M059J (cell line): ENCODE results near the gene KIF24. TPM values are rescaled to one million over a fixed set of nuclear protein-coding genes. Genes with fewer than 3 reads are reported as not detected.
"Not testable (repeated sequence)": the region's sequence is repeated elsewhere in the genome, so short reads cannot be mapped to it uniquely, and the experiment has no call there.

Experiments used
- DNase-seq: peaks from one replicate; pipeline ENCODE4 v3.0.0-alpha.2; 2012; ENCODE audit warnings: low read depth
- total RNA-seq: library from RNA; depleted of rRNA; stranded (reverse); fragments of >200 nt; shearing (Covaris generic); gene quantifications from 2 replicates; pipeline ENCODE4 v1.2.3, GENCODE V29; 2014; rRNA removed

The KIF24 gene
- total RNA-seq, 1 experiment from 2014 or later, result 9.0 TPM

- no peak for DNase-seq
These were observed 2.1 kb upstream of the KIF24 start for GRCh38 chr9:34331196-34331595.

GRCh38 chr9:34328500-34328986, 525 bp downstream of the KIF24 start:
- peak; percentile 72 for DNase-seq

GRCh38 chr9:34326690-34327089, 2.4 kb downstream of the KIF24 start:
- DNase-seq, result no peak

GRCh38 chr9:34322899-34323591, 6.0 kb downstream of the KIF24 start:
- DNase-seq, result no peak

GRCh38 chr9:34321451-34321850, 7.6 kb downstream of the KIF24 start:
- no peak for DNase-seq

- no peak for DNase-seq
These were observed 10.8 kb downstream of the KIF24 start for GRCh38 chr9:34318163-34318790.

GRCh38 chr9:34317436-34317835, 11.6 kb downstream of the KIF24 start:
- no peak for DNase-seq

- DNase-seq, result no peak
These were observed 17.4 kb downstream of the KIF24 start for GRCh38 chr9:34311499-34312185.

- peak; percentile 12 for DNase-seq
These were observed 18.9 kb downstream of the KIF24 start for GRCh38 chr9:34310215-34310614.

- DNase-seq, result not testable (repeated sequence)
These were observed 20.8 kb downstream of the KIF24 start for GRCh38 chr9:34308316-34308715.

GRCh38 chr9:34301064-34301463, 28.0 kb downstream of the KIF24 start:
- DNase-seq, result not testable (repeated sequence)

GRCh38 chr9:34292552-34292951, 36.5 kb downstream of the KIF24 start:
- no peak for DNase-seq

GRCh38 chr9:34291423-34291822, 37.6 kb downstream of the KIF24 start:
- no peak for DNase-seq

GRCh38 chr9:34291023-34291422, 38.0 kb downstream of the KIF24 start:
- DNase-seq, result no peak

GRCh38 chr9:34289159-34289558, 39.9 kb downstream of the KIF24 start:
- DNase-seq, result no peak

GRCh38 chr9:34282096-34282495, 47.0 kb downstream of the KIF24 start:
- no peak for DNase-seq

GRCh38 chr9:34279411-34279810, 49.7 kb downstream of the KIF24 start:
- peak; percentile 45 for DNase-seq

Other genes with a start within 250 kb of the KIF24 start
- 32.4 and 39.9 TPM in 2 replicates for gene DCAF12, start 202.6 kb downstream of the KIF24 start, total RNA-seq
- gene UBAP1, start 150.2 kb downstream of the KIF24 start, total RNA-seq, result 33.2 and 40.4 TPM in 2 replicates
- gene NUDT2, start 301 bp upstream of the KIF24 start, total RNA-seq, result 45.6 and 59.9 TPM in 2 replicates
- gene MYORG, start 47.6 kb upstream of the KIF24 start, total RNA-seq, result 1.5 and 3.6 TPM in 2 replicates
- gene FAM219A, start 129.3 kb upstream of the KIF24 start, total RNA-seq, result 14.6 and 31.1 TPM in 2 replicates
- gene DNAI1, start 129.5 kb upstream of the KIF24 start, total RNA-seq, result not detected in 2 replicates
- 0.71 and 2.0 TPM in 2 replicates for gene ENHO, start 193.7 kb upstream of the KIF24 start, total RNA-seq